K562 (cell line): Measurements from ENCODE around the gene PITX1. TPM values are rescaled to one million over a fixed set of nuclear protein-coding genes. Genes with fewer than 3 reads are reported as not detected.

Source experiments
- GATAD2A ChIP-seq: fragments of 450-650 bp; IDR thresholded peaks from 2 replicates; pipeline ENCODE4 v1.6.1; 2017
- HNRNPLL ChIP-seq: fragments of 200-400 bp; formaldehyde crosslinking; IDR thresholded peaks from 2 replicates; pipeline ENCODE4 v1.6.1; 2017; ENCODE audit warnings: low read length, low read depth, mild to moderate bottlenecking; ENCODE audit not compliant: poor library complexity, severe bottlenecking
- MAZ ChIP-seq, 2 experiments: fragments of 450-650 bp in 1 of 2; sonication (generic) in 1 of 2; formaldehyde crosslinking; IDR thresholded peaks in 1 of 2; conservative IDR thresholded peaks in 1 of 2; 2 replicates each; pipeline versions ENCODE4 v1.4.0 to v1.5.0; 2020; ENCODE audit warnings: mild to moderate bottlenecking in 1 of 2, missing genetic modification reagents in 1 of 2
- RBFOX2 ChIP-seq: fragments of 200-400 bp; formaldehyde crosslinking; IDR thresholded peaks from 2 replicates; pipeline ENCODE4 v1.6.1; 2017; ENCODE audit warnings: low read depth, mild to moderate bottlenecking, low read length, moderate library complexity
- REST ChIP-seq, 2 experiments: fragments of 450-650 bp; formaldehyde crosslinking in 1 of 2; IDR thresholded peaks; 2 replicates each; pipeline versions ENCODE4 v1.4.0 to v1.6.1; 2014 to 2020; ENCODE audit warnings: mild to moderate bottlenecking in 2 of 2, borderline replicate concordance in 1 of 2, low read depth in 1 of 2
- RFX1 ChIP-seq: fragments of 450-650 bp; IDR thresholded peaks from 2 replicates; pipeline ENCODE4 v1.6.1; 2016; ENCODE audit warnings: mild to moderate bottlenecking, moderate library complexity
- ZBTB40 ChIP-seq, 2 experiments: fragments of 450-650 bp in 1 of 2; sonication (generic) in 1 of 2; formaldehyde crosslinking in 1 of 2; IDR thresholded peaks; 2 replicates each; pipeline versions ENCODE4 v1.7.1 to v1.9.0; 2016 to 2022; ENCODE audit warnings: inconsistent platforms in 1 of 2, mild to moderate bottlenecking in 1 of 2, missing genetic modification reagents in 1 of 2
- polyA plus RNA-seq, 8 experiments: library from polyadenylated mRNA; depleted of rRNA in 4 of 8; stranded (reverse) in 5 of 8; unstranded in 3 of 8; fragments of >200 nt; fragmentation: Nextera tagmentation in 2 of 8; fragmentation: Illumina TruSeq in 1 of 8; extraction: Ambion mirVana in 2 of 8; extraction: Trizol in 1 of 8; gene quantifications; 2 replicates each; pipeline versions ENCODE4 v1.2.1 to v1.2.3, GENCODE V29; 2011 to 2014; ENCODE audit warnings: inconsistent platforms in 1 of 8, missing spikeins in 1 of 8
- total RNA-seq, 7 experiments: library from RNA; depleted of rRNA in 6 of 7; stranded (reverse); fragments of >200 nt in 6 of 7; fragmentation: Illumina TruSeq in 2 of 7; extraction: Trizol in 2 of 7; gene quantifications; 2 replicates each; pipeline versions ENCODE4 v1.2.1 to v1.2.3, GENCODE V29; 2011 to 2021; ENCODE audit warnings: low replicate concordance in 1 of 7

PITX1 gene
- total and polyA plus RNA-seq, 9 of the 15 experiments (the other 6 are each of a cell fraction or from before 2014, with no cell fraction given): 0.13 to 88.2 (median 24.9) TPM

GRCh38 chr5:135032999-135033861 lies 798 bp downstream of the PITX1 start (continued):
- TF ChIP-seq REST (IDR thresholded peaks at IDR 0.05; ENCODE audit: borderline replicate concordance) (peak; percentile 3; the same call in 1 of the 2 replicates), REST (CRISPR knock-in tag; IDR thresholded peaks at IDR 0.05; ENCODE audit: low read depth) (no peak), RBFOX2 (peak; percentile 78), MAZ (CRISPR knock-in tag; conservative IDR thresholded peaks at IDR 0.05 in 1 of 2, IDR thresholded peaks at IDR 0.05 in 1 of 2) (no peak), ZBTB40 (IDR thresholded peaks at IDR 0.05) (peak; percentile 38; the same call in 1 of the 2 replicates), ZBTB40 (CRISPR knock-in tag; IDR thresholded peaks at IDR 0.05) (no peak), RFX1 (no peak), HNRNPLL (peak; percentile 16), GATAD2A (no peak)
